Peyer's patch (tissue), 4 donors: ENCODE results near the gene ALAS2. TPM values are rescaled to one million over a fixed set of nuclear protein-coding genes. Genes with fewer than 3 reads are reported as not detected.

Source experiments
- DNase-seq, 3 donors: peaks; one replicate each; pipeline ENCODE4 v3.0.0-alpha.2; 2017 to 2019
- H3K27ac ChIP-seq, 4 donors: fragments of 200-600 bp; sonication (generic); one replicate each; pipeline ENCODE4 v1.5.1; 2016 to 2019
- H3K27me3 ChIP-seq, 2 donors: fragments of 200-600 bp; sonication (generic); one replicate each; pipeline ENCODE4 v1.5.1; 2019
- H3K36me3 ChIP-seq, 3 donors: fragments of 200-600 bp; sonication (generic); one replicate each; pipeline ENCODE4 v1.5.1; 2016 to 2019
- H3K4me1 ChIP-seq, 4 donors: fragments of 200-600 bp; sonication (generic); one replicate each; pipeline ENCODE4 v1.5.1; 2016 to 2019
- H3K4me3 ChIP-seq, 4 donors: fragments of 200-600 bp; sonication (generic); 1 replicate in 3 of 4; 2 replicates in 1 of 4; pipeline ENCODE4 v1.5.1; 2016 to 2019; ENCODE audit warnings: mild to moderate bottlenecking in 1 of 4
- H3K9me3 ChIP-seq, 4 donors: fragments of 200-600 bp; sonication (generic); one replicate each; pipeline ENCODE4 v1.5.1; 2016 to 2019; ENCODE audit warnings: mild to moderate bottlenecking in 1 of 4
- POLR2A ChIP-seq, 2 donors: fragments of 450-650 bp; IDR thresholded peaks; one replicate each; pipeline ENCODE4 v1.5.1; 2017; ENCODE audit warnings: antibody characterized with exemption in 2 of 2, mild to moderate bottlenecking in 2 of 2, moderate library complexity in 2 of 2
- total RNA-seq, 4 donors: library from RNA; depleted of rRNA; stranded (reverse); fragments of >200 nt; gene quantifications; one replicate each; pipeline ENCODE4 v1.1.0, GENCODE V29; 2016
- TF ChIP-seq, protein P1 (sequence below), 6 experiments: fragments of 450-650 bp in 4 of 6; fragments of 200-600 bp in 2 of 6; sonication (generic) in 1 of 6; IDR thresholded peaks; one replicate each; pipeline ENCODE4 v1.5.1; 2017 to 2019; ENCODE audit warnings: antibody characterized with exemption in 6 of 6, mild to moderate bottlenecking in 3 of 6, moderate library complexity in 1 of 6

The ALAS2 gene
- total RNA-seq, 4 donors from 2014 or later, result not detected

DNA sequence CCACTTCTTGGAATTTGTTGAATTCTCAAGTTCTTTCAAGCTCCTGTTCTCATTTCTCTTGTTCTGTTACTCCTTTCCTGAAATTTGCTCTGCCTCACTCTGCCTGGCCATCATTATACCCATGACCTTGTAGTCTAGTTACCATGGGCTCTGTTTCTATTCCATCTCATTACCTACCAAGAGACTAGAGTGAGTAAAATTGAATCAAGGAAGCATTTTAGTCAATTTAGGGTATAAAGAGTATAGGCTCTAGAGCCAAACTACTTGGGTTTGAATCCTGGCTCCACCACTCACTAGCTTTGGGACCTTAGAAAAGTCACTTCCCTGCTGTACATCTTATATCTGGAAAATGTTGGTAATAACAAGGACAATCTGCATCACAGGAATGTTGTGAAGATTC, 2.2 kb downstream of the ALAS2 start:
- no peak overlapping the region for H3K4me3 ChIP-seq
- DNase-seq, result no peak
- H3K27me3 ChIP-seq, result no peaks in the 10 kb centered on the region
- H3K36me3 ChIP-seq, result no peaks in the 10 kb centered on the region
- no peaks in the 10 kb centered on the region for H3K9me3 ChIP-seq
- TF ChIP-seq, protein P1, sequence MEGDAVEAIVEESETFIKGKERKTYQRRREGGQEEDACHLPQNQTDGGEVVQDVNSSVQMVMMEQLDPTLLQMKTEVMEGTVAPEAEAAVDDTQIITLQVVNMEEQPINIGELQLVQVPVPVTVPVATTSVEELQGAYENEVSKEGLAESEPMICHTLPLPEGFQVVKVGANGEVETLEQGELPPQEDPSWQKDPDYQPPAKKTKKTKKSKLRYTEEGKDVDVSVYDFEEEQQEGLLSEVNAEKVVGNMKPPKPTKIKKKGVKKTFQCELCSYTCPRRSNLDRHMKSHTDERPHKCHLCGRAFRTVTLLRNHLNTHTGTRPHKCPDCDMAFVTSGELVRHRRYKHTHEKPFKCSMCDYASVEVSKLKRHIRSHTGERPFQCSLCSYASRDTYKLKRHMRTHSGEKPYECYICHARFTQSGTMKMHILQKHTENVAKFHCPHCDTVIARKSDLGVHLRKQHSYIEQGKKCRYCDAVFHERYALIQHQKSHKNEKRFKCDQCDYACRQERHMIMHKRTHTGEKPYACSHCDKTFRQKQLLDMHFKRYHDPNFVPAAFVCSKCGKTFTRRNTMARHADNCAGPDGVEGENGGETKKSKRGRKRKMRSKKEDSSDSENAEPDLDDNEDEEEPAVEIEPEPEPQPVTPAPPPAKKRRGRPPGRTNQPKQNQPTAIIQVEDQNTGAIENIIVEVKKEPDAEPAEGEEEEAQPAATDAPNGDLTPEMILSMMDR (IDR thresholded peaks at IDR 0.05), result no peak
- no peak for TF ChIP-seq POLR2A (IDR thresholded peaks at IDR 0.05)
- no peak overlapping the region for H3K27ac ChIP-seq
- H3K4me1 ChIP-seq, result no peaks in the 10 kb centered on the region

DNA sequence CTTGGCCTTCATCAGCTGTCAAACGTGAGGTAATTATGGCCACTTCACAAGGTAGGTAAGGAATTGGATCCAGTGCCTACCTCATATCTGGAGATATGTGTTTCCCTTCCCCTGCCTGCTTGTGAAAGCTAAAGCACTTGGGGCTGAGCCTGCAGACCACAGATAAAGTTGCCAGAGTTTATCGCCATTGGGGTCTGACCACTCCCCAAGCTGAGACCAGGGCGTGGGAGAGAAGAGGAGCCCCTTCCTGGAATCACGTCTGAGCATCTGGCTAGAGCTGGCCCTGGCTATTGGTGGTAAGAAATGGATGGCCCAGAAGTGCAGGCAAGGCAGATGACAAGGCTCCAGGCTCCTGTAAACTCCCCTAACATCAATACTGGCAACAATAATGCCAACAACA, 2.7 kb downstream of the ALAS2 start:
- H3K9me3 ChIP-seq, result no peaks in the 10 kb centered on the region
- TF ChIP-seq POLR2A (IDR thresholded peaks at IDR 0.05), result no peak
- TF ChIP-seq, protein P1 (IDR thresholded peaks at IDR 0.05), result no peak
- no peak overlapping the region for H3K4me3 ChIP-seq
- no peaks in the 10 kb centered on the region for H3K4me1 ChIP-seq
- H3K36me3 ChIP-seq, result no peaks in the 10 kb centered on the region
- no peak for DNase-seq
- H3K27ac ChIP-seq, result no peak overlapping the region
- no peaks in the 10 kb centered on the region for H3K27me3 ChIP-seq

DNA sequence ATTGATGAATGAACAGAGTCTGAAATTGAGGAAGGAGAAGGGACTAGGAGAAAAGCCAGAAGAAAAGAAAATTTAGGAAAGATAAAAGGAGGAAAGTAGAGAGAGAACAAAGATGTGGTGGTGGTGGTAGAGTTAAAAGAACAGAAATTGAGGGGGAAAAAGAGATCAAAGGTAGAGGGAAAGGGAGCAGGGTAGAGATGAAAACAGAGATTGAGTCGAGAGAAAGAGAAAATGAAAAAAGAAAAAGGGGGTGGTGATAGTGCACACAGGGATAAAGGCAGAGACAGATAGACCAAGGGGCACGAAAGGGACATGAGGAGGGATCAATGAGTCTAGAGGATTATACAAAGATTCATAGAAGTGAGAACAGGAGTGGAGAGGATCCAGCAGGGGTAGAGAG, 3.9 kb downstream of the ALAS2 start:
- TF ChIP-seq POLR2A (IDR thresholded peaks at IDR 0.05), result no peak
- TF ChIP-seq, protein P1 (IDR thresholded peaks at IDR 0.05), result no peak
- no peaks in the 10 kb centered on the region for H3K9me3 ChIP-seq
- H3K4me1 ChIP-seq, result no peaks in the 10 kb centered on the region
- no peak overlapping the region for H3K27ac ChIP-seq
- no peak for DNase-seq
- H3K4me3 ChIP-seq, result no peak overlapping the region
- no peaks in the 10 kb centered on the region for H3K36me3 ChIP-seq
- no peaks in the 10 kb centered on the region for H3K27me3 ChIP-seq

GRCh38 chrX:55026143-55026542, 4.6 kb downstream of the ALAS2 start:
- Histone ChIP-seq H3K27me3 (no peaks in the 10 kb centered on the region), H3K4me1 (no peaks in the 10 kb centered on the region), H3K4me3 (no peak overlapping the region), H3K9me3 (no peaks in the 10 kb centered on the region), H3K27ac (no peak overlapping the region), H3K36me3 (no peaks in the 10 kb centered on the region)
- DNase-seq, result no peak
- TF ChIP-seq POLR2A (IDR thresholded peaks at IDR 0.05), result no peak
- TF ChIP-seq, protein P1 (IDR thresholded peaks at IDR 0.05), result no peak

- TF ChIP-seq, protein P1 (IDR thresholded peaks at IDR 0.05), result no peak
- no peak for TF ChIP-seq POLR2A (IDR thresholded peaks at IDR 0.05)
- no peak overlapping the region for H3K27ac ChIP-seq
- no peaks in the 10 kb centered on the region for H3K9me3 ChIP-seq
- no peak for DNase-seq
- no peak overlapping the region for H3K4me3 ChIP-seq
- H3K36me3 ChIP-seq, result no peaks in the 10 kb centered on the region
- H3K27me3 ChIP-seq, result no peaks in the 10 kb centered on the region
- no peaks in the 10 kb centered on the region for H3K4me1 ChIP-seq
These were observed 15.9 kb downstream of the ALAS2 start for GRCh38 chrX:55014897-55015299.

DNA sequence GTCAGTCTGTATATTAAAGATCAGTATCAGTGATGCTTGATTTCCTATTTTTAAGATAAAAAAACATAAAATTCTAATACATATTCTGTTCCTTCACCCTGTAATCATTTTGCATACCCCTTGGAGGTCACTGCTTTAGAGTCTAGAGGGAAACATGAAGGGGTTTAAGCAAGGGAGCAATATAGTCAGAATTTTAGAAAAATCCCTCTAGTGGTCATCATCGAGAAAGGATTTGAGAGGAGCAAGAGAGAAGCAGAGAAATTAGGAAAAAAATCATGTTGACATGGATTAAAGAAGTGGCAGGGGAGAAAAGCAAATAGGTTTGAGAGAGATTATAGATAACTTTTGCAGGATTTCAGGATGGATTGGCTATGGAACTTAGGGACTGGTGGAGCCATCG, 19.5 kb downstream of the ALAS2 start:
- no peak for DNase-seq
- TF ChIP-seq, protein P1 (IDR thresholded peaks at IDR 0.05), result peak in 1 of 6 experiments; percentile 10
- TF ChIP-seq POLR2A (IDR thresholded peaks at IDR 0.05), result no peak
- Histone ChIP-seq H3K4me3 (no peak overlapping the region), H3K9me3 (no peaks in the 10 kb centered on the region), H3K36me3 (no peaks in the 10 kb centered on the region), H3K4me1 (peaks cover 0 to 3% (median 0%) of the 10 kb centered on the region in 4 donors), H3K27me3 (no peaks in the 10 kb centered on the region), H3K27ac (no peak overlapping the region)
